Ectodermal cell (in vitro differentiated cells): ENCODE results near the gene ITGA5.

Source experiments
- H3K27ac ChIP-seq: 2 replicates; pipeline ENCODE4 v1.7.0; 2013; ENCODE audit warnings: mild to moderate bottlenecking, low read depth, low read length; ENCODE audit not compliant: insufficient read depth, poor library complexity, severe bottlenecking
- H3K27me3 ChIP-seq: 2 replicates; pipeline ENCODE4 v1.7.0; 2013; ENCODE audit warnings: mild to moderate bottlenecking, low read length; ENCODE audit not compliant: insufficient read depth, control insufficient read depth, poor library complexity, severe bottlenecking
- H3K36me3 ChIP-seq: one replicate; pipeline ENCODE4 v1.7.0; 2013; ENCODE audit warnings: low read length; ENCODE audit not compliant: control insufficient read depth, insufficient read depth
- H3K4me1 ChIP-seq: one replicate; pipeline ENCODE4 v1.7.0; 2013; ENCODE audit warnings: low read length; ENCODE audit not compliant: control insufficient read depth, insufficient read depth
- H3K4me3 ChIP-seq: 2 replicates; pipeline ENCODE4 v1.7.0; 2013; ENCODE audit warnings: low read depth, low read length, control low read depth; ENCODE audit not compliant: insufficient read depth
- H3K9me3 ChIP-seq: 2 replicates; pipeline ENCODE4 v1.7.0; 2013; ENCODE audit warnings: mild to moderate bottlenecking, low read length, moderate library complexity; ENCODE audit not compliant: control insufficient read depth
- WGBS, 2 experiments: methylation state at CpG; one replicate each; pipeline ENCODE4 v1.1.7; 2013; ENCODE audit warnings: missing lambda C conversion rate in 2 of 2; 5-methylcytosine and 5-hydroxymethylcytosine counted together

ITGA5 gene

DNA sequence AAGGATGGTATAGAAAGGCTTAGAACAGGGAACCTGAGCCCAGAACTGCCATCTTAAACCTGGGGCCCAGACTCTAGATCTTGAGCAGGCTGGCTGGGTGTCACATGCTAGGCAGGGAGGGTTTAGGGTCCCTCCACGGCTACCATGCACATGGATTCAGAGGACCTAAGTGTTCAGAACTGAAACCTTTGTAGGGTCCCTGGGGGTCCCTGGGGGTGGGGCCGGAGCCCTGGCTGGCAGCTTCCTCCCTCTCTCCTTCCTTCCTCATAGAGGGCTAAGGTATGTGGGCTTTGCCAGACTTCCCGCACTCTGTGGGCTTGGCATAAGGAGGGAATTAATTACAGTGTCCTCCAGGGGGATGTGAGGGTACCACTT, 29.9 kb downstream of the ITGA5 start:
- H3K36me3 ChIP-seq: no peaks in the 10 kb centered on the region
- H3K4me1 ChIP-seq: peaks cover 75% of the 10 kb centered on the region
- WGBS, 2 experiments: 77 to 87% methylated on average over 3 of the region's 3 CpGs
- no peak overlapping the region for H3K4me3 ChIP-seq
- no peaks in the 10 kb centered on the region for H3K9me3 ChIP-seq
- no peak overlapping the region for H3K27ac ChIP-seq
- H3K27me3 ChIP-seq: no peaks in the 10 kb centered on the region

DNA sequence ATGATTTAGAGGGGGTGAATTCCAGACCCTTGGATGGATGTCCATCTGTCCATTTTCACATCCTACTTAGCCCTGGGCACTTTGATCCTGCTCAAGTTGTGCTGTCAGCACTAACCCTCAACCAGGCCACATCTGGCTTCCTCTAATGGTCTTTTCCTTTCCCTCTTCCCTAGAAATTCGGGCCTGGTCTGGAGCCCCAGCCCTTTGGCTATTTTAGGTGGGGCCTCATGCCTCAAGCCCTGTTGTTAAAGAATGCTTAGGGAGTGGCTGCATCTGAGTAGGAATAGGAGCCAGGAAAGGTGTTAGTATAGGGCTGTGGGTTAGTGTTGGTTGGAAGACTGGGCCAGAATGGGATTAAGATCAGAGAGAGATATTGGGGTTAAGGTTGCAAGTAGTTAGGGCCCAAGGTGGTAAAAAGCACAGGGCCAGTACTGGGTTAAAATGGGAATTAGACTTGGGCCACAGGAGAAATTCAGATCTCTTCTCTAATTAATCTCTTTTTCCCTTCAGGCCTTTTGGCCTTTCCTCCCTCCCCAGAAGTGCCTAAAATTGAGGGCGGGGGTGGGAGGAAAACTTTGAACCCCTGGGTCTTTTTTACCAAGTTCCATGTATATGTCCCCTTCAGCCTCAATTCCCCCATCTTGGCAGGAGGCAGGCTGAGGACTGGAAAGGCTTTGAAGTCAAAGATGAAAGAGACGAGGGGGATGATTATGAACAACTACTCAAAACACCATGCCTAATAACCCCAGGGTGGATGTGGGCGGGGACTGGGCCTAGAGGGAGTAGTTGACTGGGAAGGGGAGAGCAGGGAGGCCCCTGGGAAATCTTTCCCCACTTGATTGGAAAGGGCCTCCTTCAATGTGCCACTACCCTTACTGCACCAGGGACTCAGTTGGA, 30.6 kb downstream of the ITGA5 start:
- Histone ChIP-seq H3K27me3 (no peaks in the 10 kb centered on the region), H3K4me3 (peak overlapping the region; percentile 2), H3K27ac (peak overlapping the region; percentile 52), H3K4me1 (peaks cover 73% of the 10 kb centered on the region), H3K9me3 (no peaks in the 10 kb centered on the region), H3K36me3 (no peaks in the 10 kb centered on the region)
- WGBS, 2 experiments: 39 to 55% methylated on average over 3 to 4 of the region's 4 CpGs

DNA sequence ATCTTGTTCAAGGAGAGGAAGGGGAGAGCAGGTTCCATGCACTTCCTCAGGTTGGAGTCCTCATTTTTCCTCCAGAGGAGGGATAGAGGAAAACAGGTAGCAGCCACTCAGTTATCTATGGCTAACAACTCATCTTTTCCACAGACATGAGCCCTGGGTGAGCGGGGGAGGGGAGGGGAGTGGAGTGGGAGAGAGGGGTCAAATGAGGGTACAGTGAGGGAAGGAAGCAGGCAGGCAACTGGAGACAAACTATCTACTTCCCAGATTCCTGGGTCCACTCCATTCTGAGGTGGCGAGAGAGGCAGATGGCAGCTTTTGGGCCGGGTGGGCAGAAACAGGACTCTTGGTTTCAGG, 32.0 kb downstream of the ITGA5 start:
- no peak overlapping the region for H3K27ac ChIP-seq
- peaks cover 65% of the 10 kb centered on the region for H3K4me1 ChIP-seq
- H3K27me3 ChIP-seq: no peaks in the 10 kb centered on the region
- H3K36me3 ChIP-seq: no peaks in the 10 kb centered on the region
- 56 to 61% methylated on average over 3 of the region's 3 CpGs for WGBS, 2 experiments
- H3K4me3 ChIP-seq: no peak overlapping the region
- no peaks in the 10 kb centered on the region for H3K9me3 ChIP-seq

DNA sequence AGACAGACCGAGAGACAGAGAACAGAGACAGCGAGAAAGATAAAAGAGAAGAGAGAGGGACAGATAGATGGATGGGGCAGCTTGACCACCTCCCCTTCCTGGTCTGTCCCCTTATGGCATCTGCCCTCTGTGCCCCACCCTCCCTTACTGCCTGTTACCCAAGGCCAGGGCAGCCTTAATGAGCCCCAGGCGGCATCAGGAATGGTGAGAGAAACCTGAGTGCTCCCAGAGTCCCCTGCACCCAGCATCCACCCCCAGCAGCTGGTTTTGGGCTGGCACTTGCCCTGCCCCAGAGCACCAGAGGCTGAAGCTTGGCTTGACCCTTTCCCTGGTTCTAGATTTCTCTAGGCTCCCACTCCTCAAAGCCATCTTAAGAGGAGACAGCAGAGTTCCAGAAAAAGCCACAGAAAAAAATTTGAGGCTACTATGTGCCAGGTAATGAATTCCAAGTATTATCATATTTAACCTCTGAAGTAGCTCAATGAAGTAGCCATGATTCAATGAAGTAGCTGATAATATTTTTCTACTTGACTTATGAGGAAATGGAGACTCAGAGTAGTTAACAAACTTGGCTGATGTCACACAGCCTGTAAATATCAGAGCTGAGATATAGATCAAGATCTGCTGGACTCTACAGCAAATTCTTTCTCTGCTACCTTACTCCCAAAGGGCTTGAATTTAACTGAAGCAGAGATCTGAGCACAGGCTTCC, 32.5 kb downstream of the ITGA5 start:
- Histone ChIP-seq H3K27ac (no peak overlapping the region), H3K36me3 (no peaks in the 10 kb centered on the region), H3K4me3 (no peak overlapping the region), H3K27me3 (no peaks in the 10 kb centered on the region), H3K4me1 (peaks cover 65% of the 10 kb centered on the region), H3K9me3 (no peaks in the 10 kb centered on the region)
- WGBS, 2 experiments: 77 to 89% methylated on average over 3 of the region's 3 CpGs

DNA sequence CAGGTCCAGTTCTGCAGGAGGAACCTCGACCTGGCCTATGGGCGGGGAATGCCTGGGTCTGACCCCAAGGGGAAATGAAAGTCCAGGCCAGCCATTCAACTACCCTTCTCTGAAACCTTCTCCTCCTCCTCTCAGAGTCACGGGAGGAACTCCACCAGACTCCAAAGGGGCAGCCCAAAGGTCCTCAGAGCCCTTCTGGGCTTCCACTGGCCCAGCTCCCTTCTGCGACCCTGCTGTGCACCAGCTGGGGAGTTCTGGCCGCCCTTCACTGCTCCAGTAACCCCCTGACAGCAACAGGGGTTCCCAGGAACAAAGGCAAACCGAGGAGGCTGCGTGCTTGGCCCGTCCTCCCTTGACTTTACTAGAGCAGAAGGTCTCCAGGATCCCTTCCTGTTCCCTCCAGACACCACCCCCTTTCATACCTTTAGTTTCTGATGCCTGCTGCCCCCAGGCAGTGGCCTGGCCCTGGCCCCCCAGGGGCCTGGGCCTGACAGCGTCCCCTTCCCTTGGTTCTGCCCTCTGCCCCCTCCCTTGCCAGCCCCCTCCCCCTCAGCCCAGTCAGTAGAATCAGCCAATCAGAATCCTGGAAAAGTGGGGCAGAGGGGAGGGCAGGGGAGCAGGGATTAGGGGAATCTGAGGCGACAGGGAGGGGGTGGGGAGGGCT, 33.7 kb downstream of the ITGA5 start:
- Histone ChIP-seq H3K36me3 (peaks cover 3% of the 10 kb centered on the region), H3K27me3 (no peaks in the 10 kb centered on the region), H3K9me3 (no peaks in the 10 kb centered on the region), H3K27ac (no peak overlapping the region), H3K4me3 (peak overlapping the region; percentile 9), H3K4me1 (peaks cover 65% of the 10 kb centered on the region)
- 22 to 24% methylated on average over 10 of the region's 10 CpGs for WGBS, 2 experiments

DNA sequence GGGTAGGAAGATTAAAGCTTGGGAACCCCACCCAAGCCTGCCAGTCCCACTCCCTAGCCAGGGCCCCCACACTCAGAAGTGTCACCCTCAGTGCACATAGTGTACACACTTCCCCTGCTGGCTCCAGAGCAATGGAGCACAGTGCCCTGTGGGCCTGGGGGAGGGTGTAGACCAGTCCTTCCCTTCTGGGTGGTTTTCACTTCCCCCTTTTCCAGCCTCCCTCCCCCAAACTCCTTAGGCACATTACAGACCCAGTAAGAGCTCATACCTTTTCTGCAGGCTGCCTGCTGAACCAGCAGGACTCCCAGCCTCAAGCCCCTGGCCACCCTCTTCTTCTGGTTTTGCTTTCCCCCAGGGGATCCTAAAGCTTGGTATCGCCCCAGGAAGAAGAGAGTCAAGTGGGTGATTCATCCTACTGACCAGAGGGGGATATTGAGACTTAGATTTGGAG, 34.5 kb downstream of the ITGA5 start, which contains the start of gene ZNF385A:
ZNF385A (minus strand) TSS at position 143 of the 451 bp plus-strand sequence. CDS start 219 bp downstream, outside the sequence.
- Histone ChIP-seq H3K4me1 (peaks cover 58% of the 10 kb centered on the region), H3K27ac (no peak within 1 kb of the TSS), H3K36me3 (peaks cover 3% of the 10 kb centered on the region), H3K4me3 (peak within 1 kb of the TSS; percentile 9), H3K9me3 (no peaks in the 10 kb centered on the region), H3K27me3 (no peaks in the 10 kb centered on the region)
- WGBS, 2 experiments: 50 to 63% methylated on average over 1 of the region's 1 CpG

DNA sequence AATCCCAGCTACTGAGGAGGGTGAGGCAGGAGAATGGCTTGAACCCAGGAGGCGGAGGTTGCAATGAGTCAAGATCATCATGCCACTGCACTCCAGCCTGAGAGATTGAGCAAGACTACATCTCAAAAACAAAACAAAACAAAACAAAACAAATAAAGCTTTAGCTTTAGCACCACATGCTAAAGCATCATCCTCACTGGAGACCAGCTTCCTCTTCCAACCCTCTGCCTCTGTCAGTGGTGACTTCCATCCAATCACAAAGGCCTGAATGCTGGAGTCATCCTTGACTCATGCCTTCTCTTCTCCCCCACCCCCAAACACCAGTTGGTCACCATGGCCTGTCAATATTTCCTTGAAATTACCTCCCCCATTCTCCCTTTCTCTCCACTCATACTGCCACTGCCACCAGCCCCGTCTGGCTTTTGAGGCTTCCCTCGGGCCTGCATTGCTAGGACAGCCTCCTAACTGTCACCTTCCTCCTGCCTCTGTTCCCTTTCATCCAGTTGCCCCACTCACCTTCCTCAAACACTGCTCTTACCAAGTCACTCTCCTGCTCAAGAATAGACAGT, 35.9 kb downstream of the ITGA5 start:
- no peaks in the 10 kb centered on the region for H3K27me3 ChIP-seq
- H3K27ac ChIP-seq: no peak overlapping the region
- H3K4me3 ChIP-seq: no peak overlapping the region
- H3K4me1 ChIP-seq: peaks cover 50% of the 10 kb centered on the region
- no peaks in the 10 kb centered on the region for H3K9me3 ChIP-seq
- H3K36me3 ChIP-seq: peaks cover 3% of the 10 kb centered on the region
- WGBS, 2 experiments: 90 to 95% methylated on average over 3 of the region's 3 CpGs

DNA sequence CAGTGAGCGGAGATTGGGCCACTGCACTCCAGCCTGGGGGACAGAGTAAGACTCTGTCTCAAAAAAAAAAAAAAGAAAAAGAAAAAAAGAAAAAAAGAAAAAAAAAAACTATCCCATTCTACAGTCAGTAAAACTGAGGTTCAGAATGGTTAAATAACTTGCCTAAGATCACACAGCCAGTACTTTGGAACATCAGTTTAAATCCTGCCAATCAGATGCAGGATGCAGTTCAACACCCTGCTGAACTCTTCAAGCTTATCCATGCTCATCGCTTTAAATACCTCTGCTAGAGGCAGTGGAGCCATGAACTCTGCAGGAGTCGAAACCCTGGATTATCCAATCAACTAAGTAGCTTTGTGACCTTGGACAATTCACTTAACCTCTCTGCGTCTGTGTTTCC, 37.9 kb downstream of the ITGA5 start:
- Histone ChIP-seq H3K4me3 (no peak overlapping the region), H3K4me1 (peaks cover 42% of the 10 kb centered on the region), H3K36me3 (peaks cover 3% of the 10 kb centered on the region), H3K27me3 (no peaks in the 10 kb centered on the region), H3K27ac (no peak overlapping the region), H3K9me3 (no peaks in the 10 kb centered on the region)
- WGBS, 2 experiments: 89 to 96% methylated on average over 4 of the region's 4 CpGs

DNA sequence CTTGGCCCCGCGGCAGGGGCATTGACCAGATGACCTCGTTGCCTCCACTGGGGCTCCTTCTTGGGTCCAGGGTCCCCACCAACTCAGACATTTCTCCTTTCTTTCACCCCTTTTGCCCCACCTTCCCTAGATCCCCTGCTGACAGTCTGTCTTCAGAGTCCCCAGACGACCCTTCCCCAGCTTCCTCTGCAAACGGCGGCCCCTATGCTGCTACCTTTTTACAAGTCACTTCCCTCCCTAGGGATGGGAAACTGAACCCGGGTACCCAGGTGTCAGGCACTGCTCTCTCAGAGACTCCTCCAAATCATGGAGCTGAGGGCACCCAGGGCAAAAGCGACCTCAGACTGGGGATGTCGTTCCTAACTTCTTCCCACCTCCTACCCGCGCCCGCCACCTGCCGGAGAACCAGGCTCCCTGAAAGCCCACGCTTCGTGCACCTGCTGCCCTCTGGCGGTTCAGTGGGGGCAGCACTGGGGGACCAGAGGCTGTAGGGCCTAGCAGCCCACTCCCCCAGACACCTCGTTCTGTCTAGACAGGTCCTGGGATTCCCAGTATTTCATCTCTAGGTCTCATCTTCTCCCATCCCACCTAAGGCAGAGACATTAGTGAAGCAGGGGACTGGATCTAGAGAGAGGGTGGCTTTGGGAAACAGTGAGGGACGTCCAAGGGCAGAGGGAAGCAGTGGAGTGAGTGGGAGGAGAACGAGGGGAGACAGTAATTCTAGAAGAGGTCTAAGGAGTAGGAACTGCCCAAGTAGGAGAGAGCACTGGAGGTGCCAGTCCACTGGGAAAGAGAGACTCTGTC, 39.5 kb downstream of the ITGA5 start:
- H3K4me1 ChIP-seq: peaks cover 37% of the 10 kb centered on the region
- H3K36me3 ChIP-seq: peaks cover 3% of the 10 kb centered on the region
- WGBS, 2 experiments: 12% methylated on average over 19 of the region's 19 CpGs
- H3K4me3 ChIP-seq: peak overlapping the region; percentile 23
- H3K27ac ChIP-seq: peak overlapping the region; percentile 12
- no peaks in the 10 kb centered on the region for H3K27me3 ChIP-seq
- no peaks in the 10 kb centered on the region for H3K9me3 ChIP-seq
